HCT116 (cell line): ENCODE data around the gene TMEM117. TPM values are rescaled to one million over a fixed set of nuclear protein-coding genes. Genes with fewer than 3 reads are reported as not detected.

Source experiments
- ATAC-seq: fragments of 200-7000 bp; cut with Tn5 transposase; 2 replicates; pipeline ENCODE4 v1.9.1; 2020; ENCODE audit warnings: mild to moderate bottlenecking, moderate library complexity
- BruUV-seq: library from RNA; stranded (reverse); fragments of 400-500 nt; replicated peaks from 2 replicates; lab custom pipeline; 2021; lab: Mats Ljungman, UMichigan
- CTCF ChIA-PET: fragments of 300-600 bp; sonication (Branson Sonifier 250); formaldehyde crosslinking; loops from one replicate; lab custom pipeline; 2021; ENCODE audit warnings: antibody characterized with exemption; lab: Charles Lee
- POLR2A ChIA-PET: fragments of 300-600, 350-600 bp; sonication (Branson Sonifier 250); formaldehyde crosslinking; loops from one replicate; lab custom pipeline; 2021; ENCODE audit warnings: antibody characterized with exemption; lab: Charles Lee
- RAD21 ChIA-PET, 2 experiments: fragments of 300-600 bp; sonication (Branson Sonifier 250); formaldehyde crosslinking; loops; one replicate each; lab custom pipeline; 2023; ENCODE audit warnings: low total read pairs in 2 of 2; ENCODE audit not compliant: uncharacterized antibody in 2 of 2, unreplicated experiment in 2 of 2, low non-redundant PET in 1 of 2; lab: Charles Lee
- DNase-seq: peaks from one replicate; pipeline ENCODE4 v3.0.0-alpha.2; 2010; ENCODE audit warnings: low read depth, low spot score
- H2AFZ ChIP-seq: fragments of 200-600 bp; shearing (Covaris generic), sonication (generic); 2 replicates; pipeline ENCODE4 v1.6.1; 2017; ENCODE audit warnings: low read depth, mixed run types, mixed read lengths, antibody characterized with exemption, low read length; ENCODE audit not compliant: poor library complexity, severe bottlenecking
- H3K27ac ChIP-seq: 2 replicates; pipeline ENCODE4 v1.5.1; 2012; ENCODE audit warnings: low read depth, low read length
- H3K27me3 ChIP-seq: fragments of 200-600 bp; sonication (generic); 2 replicates; pipeline ENCODE4 v1.6.1; 2016; ENCODE audit warnings: mixed run types, low read length, mixed read lengths; ENCODE audit not compliant: insufficient read depth
- H3K36me3 ChIP-seq, 2 experiments: fragments of 200-500 bp in 1 of 2; fragments of 200-600 bp in 1 of 2; sonication (Bioruptor generic) in 1 of 2; sonication (generic) in 1 of 2; 2 replicates each; pipeline versions ENCODE4 v1.5.1 to v1.6.1; 2014 to 2016; ENCODE audit warnings: low read length in 2 of 2, inconsistent platforms in 1 of 2, mixed read lengths in 1 of 2, mixed run types in 1 of 2; ENCODE audit not compliant: insufficient read depth in 2 of 2, control insufficient read depth in 1 of 2
- H3K4me1 ChIP-seq, 2 experiments: fragments of 200-600 bp in 1 of 2; sonication (generic) in 1 of 2; 2 replicates each; pipeline versions ENCODE4 v1.5.1 to v1.6.1; 2012 to 2017; ENCODE audit warnings: low read length in 2 of 2, inconsistent platforms in 1 of 2, mild to moderate bottlenecking in 1 of 2, mixed read lengths in 1 of 2, mixed run types in 1 of 2, moderate library complexity in 1 of 2; ENCODE audit not compliant: insufficient read depth in 2 of 2, control insufficient read depth in 1 of 2
- H3K4me2 ChIP-seq: fragments of 200-600 bp; sonication (generic); 2 replicates; pipeline ENCODE4 v1.6.1; 2017; ENCODE audit warnings: mixed run types, low read length, mixed read lengths
- H3K4me3 ChIP-seq, 2 experiments: fragments of 200-600 bp in 1 of 2; sonication (generic) in 1 of 2; replicated peaks in 1 of 2; 2 replicates each; pipeline ENCODE4 v1.5.1; 2011 to 2016; ENCODE audit warnings: low read length in 2 of 2, control low read depth in 1 of 2, low read depth in 1 of 2, mild to moderate bottlenecking in 1 of 2, mixed read lengths in 1 of 2, mixed run types in 1 of 2
- H3K79me2 ChIP-seq: fragments of 200-600 bp; sonication (generic); 2 replicates; pipeline ENCODE4 v1.6.1; 2017; ENCODE audit warnings: mild to moderate bottlenecking, mixed run types, low read length, moderate library complexity, mixed read lengths; ENCODE audit not compliant: insufficient read depth
- H3K9ac ChIP-seq: fragments of 200-600 bp; sonication (generic); 2 replicates; pipeline ENCODE4 v1.6.1; 2016; ENCODE audit warnings: low read length, mixed read lengths
- H3K9me2 ChIP-seq: fragments of 200-600 bp; sonication (generic), shearing (Covaris generic); 2 replicates; pipeline ENCODE4 v1.6.1; 2017; ENCODE audit warnings: mixed run types, mild to moderate bottlenecking, moderate library complexity; ENCODE audit not compliant: insufficient read depth
- H3K9me3 ChIP-seq, 2 experiments: fragments of 200-500 bp in 1 of 2; fragments of 200-600 bp in 1 of 2; sonication (Bioruptor generic) in 1 of 2; sonication (generic) in 1 of 2; 2 replicates each; pipeline ENCODE4 v1.6.1; 2014 to 2017; ENCODE audit warnings: low read length in 2 of 2, mixed read lengths in 2 of 2, inconsistent platforms in 1 of 2, low read depth in 1 of 2, mild to moderate bottlenecking in 1 of 2, mixed run types in 1 of 2, moderate library complexity in 1 of 2; ENCODE audit not compliant: control insufficient read depth in 1 of 2, insufficient read depth in 1 of 2
- H4K20me1 ChIP-seq: fragments of 200-600 bp; sonication (generic), shearing (Covaris generic); 2 replicates; pipeline ENCODE4 v1.6.1; 2017; ENCODE audit warnings: mixed run types, mild to moderate bottlenecking, moderate library complexity; ENCODE audit not compliant: insufficient read depth
- ELF1 ChIP-seq: IDR thresholded peaks from 2 replicates; pipeline ENCODE4 v1.6.1; 2012; ENCODE audit warnings: low read depth, borderline replicate concordance
- EZH2 ChIP-seq: fragments of 200-600 bp; sonication (generic); IDR thresholded peaks from 2 replicates; pipeline ENCODE4 v1.6.1; 2017; ENCODE audit warnings: antibody characterized with exemption, mixed run types
- RAD21 ChIP-seq: IDR thresholded peaks from 2 replicates; pipeline ENCODE4 v1.6.1; 2012; ENCODE audit warnings: low read depth, mild to moderate bottlenecking
- SIN3A ChIP-seq: IDR thresholded peaks from 2 replicates; pipeline ENCODE4 v1.6.1; 2012; ENCODE audit warnings: low read depth
- ZFX ChIP-seq: fragments of 450-650 bp; IDR thresholded peaks from 2 replicates; pipeline ENCODE4 v1.6.1; 2017
- ZNF274 ChIP-seq: fragments of 200-500 bp; sonication (Bioruptor generic); IDR thresholded peaks from 2 replicates; pipeline ENCODE4 v1.6.1; 2014; ENCODE audit warnings: mild to moderate bottlenecking, low read depth, low read length, inconsistent platforms
- intact Hi-C: fragments of 100-400 bp; cut with micrococcal nuclease; formaldehyde crosslinking; loops from 2 replicates; pipeline ENCODE4 v1.10.0; 2022
- total RNA-seq: library from RNA; stranded (reverse); gene quantifications from one replicate; pipeline ENCODE4 v1.2.1, GENCODE V29; 2021; ENCODE audit not compliant: unreplicated experiment
- TF ChIP-seq, protein P1 (sequence below), 3 experiments: fragments of 200-600 bp in 1 of 3; sonication (generic) in 1 of 3; IDR thresholded peaks in 2 of 3; conservative IDR thresholded peaks in 1 of 3; 2 replicates each; pipeline ENCODE4 v1.5.1; 2012 to 2017; ENCODE audit warnings: low read depth in 2 of 3, low read length in 2 of 3, antibody characterized with exemption in 1 of 3, borderline replicate concordance in 1 of 3, control low read depth in 1 of 3, mild to moderate bottlenecking in 1 of 3, mixed read lengths in 1 of 3, mixed run types in 1 of 3, moderate library complexity in 1 of 3; ENCODE audit not compliant: insufficient read depth in 1 of 3
- TF ChIP-seq, protein P2 (sequence below): IDR thresholded peaks from 2 replicates; pipeline ENCODE4 v1.6.1; 2012
- TF ChIP-seq, protein P3 (sequence below): IDR thresholded peaks from 2 replicates; pipeline ENCODE4 v1.6.1; 2012
- TF ChIP-seq, protein P4 (sequence below): IDR thresholded peaks from 2 replicates; pipeline ENCODE4 v1.6.1; 2011; ENCODE audit warnings: mild to moderate bottlenecking, low read length, moderate library complexity; ENCODE audit not compliant: insufficient replicate concordance; ENCODE audit errors: extremely low read depth

Gene TMEM117
- total RNA-seq, 1 experiment from 2014 or later: 3.6 TPM

DNA sequence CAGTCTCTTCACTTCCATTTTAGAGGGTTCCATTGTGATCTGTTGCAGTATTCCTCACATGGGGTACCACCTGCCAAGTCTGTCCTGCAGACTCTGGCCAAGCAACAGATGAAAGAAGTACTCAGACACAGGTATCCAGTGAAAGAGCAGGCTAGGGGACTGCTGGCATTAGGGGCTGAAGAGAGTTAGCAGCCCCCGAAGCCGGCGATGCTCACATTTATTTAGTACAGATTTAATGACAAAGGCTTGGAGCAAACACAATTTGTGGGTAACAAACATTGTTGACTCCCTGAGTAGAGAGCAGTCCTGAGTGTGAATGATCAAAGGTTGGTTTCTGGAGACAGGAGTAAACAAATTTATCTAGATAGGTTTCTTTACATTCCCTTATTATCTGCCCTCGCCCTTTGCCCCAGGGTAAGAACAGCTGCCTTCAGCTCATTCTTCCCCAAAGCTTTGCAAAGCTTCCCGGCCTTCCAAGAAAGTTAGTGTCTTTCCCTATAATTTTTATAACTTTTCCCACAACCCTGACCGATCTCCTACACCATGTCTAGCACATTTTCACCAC lies 144.8 kb downstream of the TMEM117 start:
- Histone ChIP-seq H3K4me2 (no peak overlapping the region), H3K36me3 (no peaks in the 10 kb centered on the region), H3K9ac (no peak overlapping the region), H2AFZ (no peak overlapping the region), H3K79me2 (no peaks in the 10 kb centered on the region), H3K4me1 (peaks cover 0 to 5% of the 10 kb centered on the region in 2 experiments; a peak in 1 of 4 replicates), H4K20me1 (no peaks in the 10 kb centered on the region), H3K9me3 (no peaks in the 10 kb centered on the region), H3K27ac (no peak overlapping the region), H3K9me2 (no peaks in the 10 kb centered on the region), H3K4me3 (no peak overlapping the region), H3K27me3 (no peaks in the 10 kb centered on the region)
- ChIA-PET CTCF (no interaction called here), RAD21 (no interaction called here), POLR2A (no interaction called here)
- intact Hi-C loops: no loop called here
- BruUV-seq: no TSS peak
- TF ChIP-seq EZH2 (no peak), RAD21 (no peak), ZNF274 (no peak), ELF1 (no peak), ZFX (no peak), SIN3A (no peak)
- TF ChIP-seq, protein P1, sequence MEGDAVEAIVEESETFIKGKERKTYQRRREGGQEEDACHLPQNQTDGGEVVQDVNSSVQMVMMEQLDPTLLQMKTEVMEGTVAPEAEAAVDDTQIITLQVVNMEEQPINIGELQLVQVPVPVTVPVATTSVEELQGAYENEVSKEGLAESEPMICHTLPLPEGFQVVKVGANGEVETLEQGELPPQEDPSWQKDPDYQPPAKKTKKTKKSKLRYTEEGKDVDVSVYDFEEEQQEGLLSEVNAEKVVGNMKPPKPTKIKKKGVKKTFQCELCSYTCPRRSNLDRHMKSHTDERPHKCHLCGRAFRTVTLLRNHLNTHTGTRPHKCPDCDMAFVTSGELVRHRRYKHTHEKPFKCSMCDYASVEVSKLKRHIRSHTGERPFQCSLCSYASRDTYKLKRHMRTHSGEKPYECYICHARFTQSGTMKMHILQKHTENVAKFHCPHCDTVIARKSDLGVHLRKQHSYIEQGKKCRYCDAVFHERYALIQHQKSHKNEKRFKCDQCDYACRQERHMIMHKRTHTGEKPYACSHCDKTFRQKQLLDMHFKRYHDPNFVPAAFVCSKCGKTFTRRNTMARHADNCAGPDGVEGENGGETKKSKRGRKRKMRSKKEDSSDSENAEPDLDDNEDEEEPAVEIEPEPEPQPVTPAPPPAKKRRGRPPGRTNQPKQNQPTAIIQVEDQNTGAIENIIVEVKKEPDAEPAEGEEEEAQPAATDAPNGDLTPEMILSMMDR (IDR thresholded peaks at IDR 0.05 in 2 of 3, conservative IDR thresholded peaks at IDR 0.05 in 1 of 3; ENCODE audit: borderline replicate concordance in 1 of 3, insufficient read depth in 1 of 3, low read depth in 2 of 3, low read length in 2 of 3): no peak
- TF ChIP-seq, protein P2, sequence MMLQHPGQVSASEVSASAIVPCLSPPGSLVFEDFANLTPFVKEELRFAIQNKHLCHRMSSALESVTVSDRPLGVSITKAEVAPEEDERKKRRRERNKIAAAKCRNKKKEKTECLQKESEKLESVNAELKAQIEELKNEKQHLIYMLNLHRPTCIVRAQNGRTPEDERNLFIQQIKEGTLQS: no peak
- TF ChIP-seq, protein P3, sequence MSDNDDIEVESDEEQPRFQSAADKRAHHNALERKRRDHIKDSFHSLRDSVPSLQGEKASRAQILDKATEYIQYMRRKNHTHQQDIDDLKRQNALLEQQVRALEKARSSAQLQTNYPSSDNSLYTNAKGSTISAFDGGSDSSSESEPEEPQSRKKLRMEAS: no peak
- TF ChIP-seq, protein P4, sequence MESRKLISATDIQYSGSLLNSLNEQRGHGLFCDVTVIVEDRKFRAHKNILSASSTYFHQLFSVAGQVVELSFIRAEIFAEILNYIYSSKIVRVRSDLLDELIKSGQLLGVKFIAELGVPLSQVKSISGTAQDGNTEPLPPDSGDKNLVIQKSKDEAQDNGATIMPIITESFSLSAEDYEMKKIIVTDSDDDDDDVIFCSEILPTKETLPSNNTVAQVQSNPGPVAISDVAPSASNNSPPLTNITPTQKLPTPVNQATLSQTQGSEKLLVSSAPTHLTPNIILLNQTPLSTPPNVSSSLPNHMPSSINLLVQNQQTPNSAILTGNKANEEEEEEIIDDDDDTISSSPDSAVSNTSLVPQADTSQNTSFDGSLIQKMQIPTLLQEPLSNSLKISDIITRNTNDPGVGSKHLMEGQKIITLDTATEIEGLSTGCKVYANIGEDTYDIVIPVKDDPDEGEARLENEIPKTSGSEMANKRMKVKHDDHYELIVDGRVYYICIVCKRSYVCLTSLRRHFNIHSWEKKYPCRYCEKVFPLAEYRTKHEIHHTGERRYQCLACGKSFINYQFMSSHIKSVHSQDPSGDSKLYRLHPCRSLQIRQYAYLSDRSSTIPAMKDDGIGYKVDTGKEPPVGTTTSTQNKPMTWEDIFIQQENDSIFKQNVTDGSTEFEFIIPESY: no peak
- no peak for ATAC-seq
- DNase-seq: no peak
